Upper lobe of left lung (tissue), 6 donors: ENCODE data around the gene CELSR2. TPM values are rescaled to one million over a fixed set of nuclear protein-coding genes. Genes with fewer than 3 reads are reported as not detected.

ENCODE experiments used
- ATAC-seq, 2 donors: fragments of 200-7000 bp; cut with Tn5 transposase; one replicate each; pipeline ENCODE4 v1.9.1; 2022; ENCODE audit warnings: mild to moderate bottlenecking in 2 of 2, moderate library complexity in 2 of 2; ENCODE audit not compliant: low FRiP score in 2 of 2
- DNase-seq, 2 donors: peaks; one replicate each; pipeline ENCODE4 v3.0.0-alpha.2; 2019 to 2020
- H3K27ac ChIP-seq, 4 donors: fragments of 200-600 bp; sonication (generic); one replicate each; pipeline ENCODE4 v1.5.1; 2016 to 2019
- H3K27me3 ChIP-seq, 4 donors: fragments of 200-600 bp; sonication (generic); one replicate each; pipeline ENCODE4 v1.5.1; 2017 to 2019
- H3K36me3 ChIP-seq, 4 donors: fragments of 200-600 bp; sonication (generic); one replicate each; pipeline ENCODE4 v1.5.1; 2016 to 2019
- H3K4me1 ChIP-seq, 4 donors: fragments of 200-600 bp; sonication (generic); one replicate each; pipeline ENCODE4 v1.5.1; 2018 to 2019
- H3K4me3 ChIP-seq, 4 donors: fragments of 200-600 bp; sonication (generic); one replicate each; pipeline ENCODE4 v1.5.1; 2017 to 2019; ENCODE audit warnings: mild to moderate bottlenecking in 2 of 4, moderate library complexity in 1 of 4
- H3K9me3 ChIP-seq, 4 donors: fragments of 200-600 bp; sonication (generic); one replicate each; pipeline ENCODE4 v1.5.1; 2018 to 2019
- CTCF ChIP-seq, 6 experiments: fragments of 450-650 bp in 4 of 6; fragments of 200-600 bp in 2 of 6; sonication (generic) in 2 of 6; IDR thresholded peaks; one replicate each; pipeline ENCODE4 v1.5.1; 2016 to 2019; ENCODE audit warnings: antibody characterized with exemption in 6 of 6
- EP300 ChIP-seq, 4 donors: sonication (generic); formaldehyde crosslinking; IDR thresholded peaks; one replicate each; pipeline ENCODE4 v1.5.1; 2017; ENCODE audit warnings: antibody characterized with exemption in 4 of 4, control low read depth in 2 of 4
- POLR2A ChIP-seq, 4 donors: fragments of 450-650 bp; IDR thresholded peaks; one replicate each; pipeline ENCODE4 v1.5.1; 2016 to 2017; ENCODE audit warnings: antibody characterized with exemption in 4 of 4, mild to moderate bottlenecking in 2 of 4
- POLR2AphosphoS5 ChIP-seq, 2 donors: sonication (generic); formaldehyde crosslinking; IDR thresholded peaks; one replicate each; pipeline ENCODE4 v1.5.1; 2017; ENCODE audit warnings: antibody characterized with exemption in 2 of 2
- WGBS, 2 donors: methylation state at CpG; one replicate each; pipeline ENCODE4 v1.1.5; 2017 to 2018; 5-methylcytosine and 5-hydroxymethylcytosine counted together
- total RNA-seq, 6 donors: library from RNA; depleted of rRNA in 4 of 6; stranded (reverse); fragments of >200 nt in 4 of 6; gene quantifications; one replicate each; pipeline versions ENCODE4 v1.1.0 to v1.2.1, GENCODE V29; 2016 to 2021
- donor health status: DM: no; HTN: no; CAD: no; lungs with moderate emphysema.
- donor health status: DM: no; HTN: yes; CAD: no; lungs with severe emphysema.

Gene CELSR2
- total RNA-seq, 6 donors from 2014 or later, result 5.9 to 27.2 (median 8.8) TPM

- H3K36me3 ChIP-seq, result peaks cover 40 to 55% (median 48%) of the 10 kb centered on the region in 4 donors
- peak overlapping the region in 1 of 4 donors; percentile 21 for H3K27ac ChIP-seq
Measured at GRCh38 chr1:109239047-109239408, 10.3 kb upstream of the CELSR2 start.

GRCh38 chr1:109239409-109240068 is 9.8 kb upstream of the CELSR2 start:
- Histone ChIP-seq H3K9me3 (no peaks in the 10 kb centered on the region), H3K4me3 (no peak overlapping the region), H3K27me3 (no peaks in the 10 kb centered on the region), H3K27ac (peak overlapping the region in 3 of 4 donors; percentile 13 to 35 (median 21)), H3K4me1 (peaks cover 15 to 25% (median 21%) of the 10 kb centered on the region in 4 donors), H3K36me3 (peaks cover 38 to 50% (median 44%) of the 10 kb centered on the region in 4 donors)
- TF ChIP-seq EP300 (IDR thresholded peaks at IDR 0.05) (no peak), CTCF (IDR thresholded peaks at IDR 0.05) (peak in 5 of 6 experiments; percentile 25 to 50 (median 40))
- ATAC-seq (peak; percentile 35 to 70), DNase-seq (peak in 1 of 2 donors; percentile 33)
- 61 to 76% methylated on average over 6 of the region's 6 CpGs for WGBS, 2 donors

More at GRCh38 chr1:109239047-109239408, 10.3 kb upstream of the CELSR2 start:
- H3K4me1 ChIP-seq, result peaks cover 15 to 25% (median 21%) of the 10 kb centered on the region in 4 donors
- H3K9me3 ChIP-seq, result no peaks in the 10 kb centered on the region
- 67 to 89% methylated on average over 4 to 5 of the region's 5 CpGs for WGBS, 2 donors
- no peaks in the 10 kb centered on the region for H3K27me3 ChIP-seq
- ATAC-seq, result no peak
- peak in 1 of 2 donors; percentile 55 for DNase-seq
- no peak overlapping the region for H3K4me3 ChIP-seq
- TF ChIP-seq CTCF (IDR thresholded peaks at IDR 0.05), result no peak
- TF ChIP-seq EP300 (IDR thresholded peaks at IDR 0.05), result no peak
- TF ChIP-seq POLR2AphosphoS5 (IDR thresholded peaks at IDR 0.05), result no peak
- no peak for TF ChIP-seq POLR2A (IDR thresholded peaks at IDR 0.05)

- DNase-seq, result peak; percentile 25 to 90
- Histone ChIP-seq H3K9me3 (no peaks in the 10 kb centered on the region), H3K27ac (peak overlapping the region in 3 of 4 donors; percentile 13 to 58 (median 46)), H3K27me3 (no peaks in the 10 kb centered on the region), H3K4me1 (peaks cover 15 to 25% (median 21%) of the 10 kb centered on the region in 4 donors), H3K4me3 (no peak overlapping the region), H3K36me3 (peaks cover 28 to 41% (median 35%) of the 10 kb centered on the region in 4 donors)
- TF ChIP-seq POLR2A (IDR thresholded peaks at IDR 0.05), result no peak
- no peak for TF ChIP-seq POLR2AphosphoS5 (IDR thresholded peaks at IDR 0.05)
- TF ChIP-seq CTCF (IDR thresholded peaks at IDR 0.05), result no peak
- no peak for TF ChIP-seq EP300 (IDR thresholded peaks at IDR 0.05)
- ATAC-seq, result peak; percentile 56 to 61
- 28 to 32% methylated on average over 7 to 21 of the region's 26 CpGs for WGBS, 2 donors
Measured at GRCh38 chr1:109240158-109241152, 8.9 kb upstream of the CELSR2 start.

GRCh38 chr1:109241344-109241743 is 8.0 kb upstream of the CELSR2 start:
- TF ChIP-seq POLR2AphosphoS5 (IDR thresholded peaks at IDR 0.05) (no peak), POLR2A (IDR thresholded peaks at IDR 0.05) (no peak), EP300 (IDR thresholded peaks at IDR 0.05) (no peak), CTCF (IDR thresholded peaks at IDR 0.05) (no peak)
- ATAC-seq, result no peak

More at GRCh38 chr1:109241344-109241743, 8.0 kb upstream of the CELSR2 start:
- H3K4me1 ChIP-seq, result peaks cover 15 to 25% (median 21%) of the 10 kb centered on the region in 4 donors
- H3K4me3 ChIP-seq, result no peak overlapping the region
- 16 to 20% methylated on average over 6 of the region's 6 CpGs for WGBS, 2 donors
- no peak overlapping the region for H3K27ac ChIP-seq
- no peaks in the 10 kb centered on the region for H3K9me3 ChIP-seq
- H3K36me3 ChIP-seq, result peaks cover 19 to 32% (median 26%) of the 10 kb centered on the region in 4 donors
- peak in 1 of 2 donors; percentile 25 for DNase-seq
- no peaks in the 10 kb centered on the region for H3K27me3 ChIP-seq
